Gastroesophageal sphincter (tissue), 3 donors: Measurements from ENCODE around the gene SLFN5.

Experiments used
- CTCF ChIP-seq, 4 experiments: fragments of 200-600 bp in 2 of 4; fragments of 450-650 bp in 2 of 4; sonication (generic) in 1 of 4; IDR thresholded peaks; one replicate each; pipeline ENCODE4 v1.5.1; 2017 to 2019; ENCODE audit warnings: antibody characterized with exemption in 4 of 4, mild to moderate bottlenecking in 2 of 4, moderate library complexity in 2 of 4
- POLR2AphosphoS5 ChIP-seq: sonication (generic); formaldehyde crosslinking; IDR thresholded peaks from one replicate; pipeline ENCODE4 v1.6.1; 2017; ENCODE audit warnings: antibody characterized with exemption

- TF ChIP-seq POLR2AphosphoS5 (no peak), CTCF (IDR thresholded peaks at IDR 0.05) (no peak)
These were observed 22.8 kb downstream of the SLFN5 start for GRCh38 chr17:35265566-35266141.
